Measurements from ENCODE around the gene DIPK1C. TPM values are rescaled to one million over a fixed set of nuclear protein-coding genes. Genes with fewer than 3 reads are reported as not detected.

DIPK1C gene
- total RNA-seq, 1 donor from 2014 or later = not detected

DNA sequence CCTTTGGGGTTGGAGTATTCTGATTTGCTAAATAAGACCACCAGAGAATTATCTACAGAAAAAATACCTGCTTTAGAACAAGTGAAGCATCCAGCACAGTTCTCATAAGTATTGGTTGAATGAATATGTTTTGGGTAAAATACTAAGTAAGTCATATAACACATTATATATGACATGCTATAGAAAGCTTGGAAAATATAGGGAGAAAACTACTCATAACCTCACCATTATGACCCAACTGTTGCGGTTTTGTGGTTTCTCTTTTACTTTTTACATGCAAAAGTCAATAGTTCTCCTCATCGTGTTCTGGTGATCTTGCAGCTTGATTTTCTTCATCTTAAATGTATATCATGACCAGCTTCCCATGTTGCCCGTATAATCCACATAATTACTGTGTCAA is 66.2 kb downstream of the DIPK1C start:
- H3K36me3 Mint-ChIP-seq (ENCODE audit: low read depth) = no peaks in the 10 kb centered on the region
- no peak overlapping the region for H3K27ac Mint-ChIP-seq
- CTCF ChIA-PET = no interaction called here
- H3K27me3 Mint-ChIP-seq = peaks cover 21% of the 10 kb centered on the region
- H3K4me1 Mint-ChIP-seq = no peaks in the 10 kb centered on the region
- ATAC-seq (ENCODE audit: low read depth) (no peak), DNase-seq (no peak)
- H3K9me3 Mint-ChIP-seq = no peaks in the 10 kb centered on the region
- intact Hi-C loops (cut with micrococcal nuclease) = no loop called here
- POLR2A ChIA-PET = no interaction called here
- no peak overlapping the region for H3K4me3 Mint-ChIP-seq
- TF ChIP-seq, protein P1, sequence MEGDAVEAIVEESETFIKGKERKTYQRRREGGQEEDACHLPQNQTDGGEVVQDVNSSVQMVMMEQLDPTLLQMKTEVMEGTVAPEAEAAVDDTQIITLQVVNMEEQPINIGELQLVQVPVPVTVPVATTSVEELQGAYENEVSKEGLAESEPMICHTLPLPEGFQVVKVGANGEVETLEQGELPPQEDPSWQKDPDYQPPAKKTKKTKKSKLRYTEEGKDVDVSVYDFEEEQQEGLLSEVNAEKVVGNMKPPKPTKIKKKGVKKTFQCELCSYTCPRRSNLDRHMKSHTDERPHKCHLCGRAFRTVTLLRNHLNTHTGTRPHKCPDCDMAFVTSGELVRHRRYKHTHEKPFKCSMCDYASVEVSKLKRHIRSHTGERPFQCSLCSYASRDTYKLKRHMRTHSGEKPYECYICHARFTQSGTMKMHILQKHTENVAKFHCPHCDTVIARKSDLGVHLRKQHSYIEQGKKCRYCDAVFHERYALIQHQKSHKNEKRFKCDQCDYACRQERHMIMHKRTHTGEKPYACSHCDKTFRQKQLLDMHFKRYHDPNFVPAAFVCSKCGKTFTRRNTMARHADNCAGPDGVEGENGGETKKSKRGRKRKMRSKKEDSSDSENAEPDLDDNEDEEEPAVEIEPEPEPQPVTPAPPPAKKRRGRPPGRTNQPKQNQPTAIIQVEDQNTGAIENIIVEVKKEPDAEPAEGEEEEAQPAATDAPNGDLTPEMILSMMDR (IDR thresholded peaks at IDR 0.05) = no peak

- H3K4me3 Mint-ChIP-seq = no peak overlapping the region
- TF ChIP-seq, protein P1 (IDR thresholded peaks at IDR 0.05) = no peak
- CTCF ChIA-PET = interaction anchor here (0.7 kb wide), 1 partner anchor 300 kb away, joined by 3 read pairs; no protein-coding TSS in a partner anchor
Measured at GRCh38 chr18:74389991-74390390, 67.1 kb downstream of the DIPK1C start.

GRCh38 chr18:74389171-74389927 is 67.8 kb downstream of the DIPK1C start:
- ATAC-seq (ENCODE audit: low read depth) = no peak
- TF ChIP-seq, protein P1 (IDR thresholded peaks at IDR 0.05) = no peak
- Mint-ChIP-seq H3K4me3 (no peak overlapping the region), H3K36me3 (ENCODE audit: low read depth) (no peaks in the 10 kb centered on the region), H3K4me1 (no peaks in the 10 kb centered on the region), H3K9me3 (no peaks in the 10 kb centered on the region), H3K27ac (no peak overlapping the region), H3K27me3 (peaks cover 12% of the 10 kb centered on the region)
- no peak for DNase-seq
- intact Hi-C loops (cut with micrococcal nuclease) = no loop called here
- ChIA-PET CTCF (interaction anchor here (0.7 kb wide), 1 partner anchor 299 kb away, joined by 3 read pairs; no protein-coding TSS in a partner anchor), POLR2A (no interaction called here)

More at GRCh38 chr18:74389991-74390390, 67.1 kb downstream of the DIPK1C start:
- DNase-seq = no peak
- POLR2A ChIA-PET = no interaction called here
- no peak overlapping the region for H3K27ac Mint-ChIP-seq
- H3K4me1 Mint-ChIP-seq = no peaks in the 10 kb centered on the region
- intact Hi-C loops (cut with micrococcal nuclease) = no loop called here
- H3K9me3 Mint-ChIP-seq = no peaks in the 10 kb centered on the region
- no peaks in the 10 kb centered on the region for H3K36me3 Mint-ChIP-seq (ENCODE audit: low read depth)
- no peak for ATAC-seq (ENCODE audit: low read depth)
- peaks cover 15% of the 10 kb centered on the region for H3K27me3 Mint-ChIP-seq

DNA sequence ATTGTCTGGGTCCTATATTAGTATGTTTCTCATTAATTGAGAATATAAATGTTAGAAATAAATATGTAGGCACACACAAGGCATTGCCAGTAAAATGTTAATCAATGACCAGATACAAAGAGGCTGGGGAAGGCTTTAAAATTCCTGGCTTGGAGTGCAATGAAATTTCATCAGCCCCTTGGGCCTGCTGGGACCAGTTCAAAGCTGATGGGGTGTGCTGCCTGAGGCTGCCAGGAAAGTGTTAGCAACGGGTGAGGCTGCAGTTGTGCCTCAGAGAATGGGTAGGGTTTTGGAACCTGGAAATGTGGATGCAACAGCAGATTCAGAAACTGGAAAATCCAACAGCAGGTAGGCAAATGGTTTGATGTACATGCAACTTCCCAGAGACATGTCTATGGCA is 68.9 kb downstream of the DIPK1C start:
- Mint-ChIP-seq H3K36me3 (ENCODE audit: low read depth) (no peaks in the 10 kb centered on the region), H3K27ac (no peak overlapping the region), H3K27me3 (peaks cover 7% of the 10 kb centered on the region), H3K4me1 (no peaks in the 10 kb centered on the region), H3K4me3 (no peak overlapping the region), H3K9me3 (no peaks in the 10 kb centered on the region)
- intact Hi-C loops (cut with micrococcal nuclease) = no loop called here
- ChIA-PET POLR2A (no interaction called here), CTCF (no interaction called here)
- TF ChIP-seq, protein P1 (IDR thresholded peaks at IDR 0.05) = no peak
- DNase-seq (no peak), ATAC-seq (ENCODE audit: low read depth) (no peak)

DNA sequence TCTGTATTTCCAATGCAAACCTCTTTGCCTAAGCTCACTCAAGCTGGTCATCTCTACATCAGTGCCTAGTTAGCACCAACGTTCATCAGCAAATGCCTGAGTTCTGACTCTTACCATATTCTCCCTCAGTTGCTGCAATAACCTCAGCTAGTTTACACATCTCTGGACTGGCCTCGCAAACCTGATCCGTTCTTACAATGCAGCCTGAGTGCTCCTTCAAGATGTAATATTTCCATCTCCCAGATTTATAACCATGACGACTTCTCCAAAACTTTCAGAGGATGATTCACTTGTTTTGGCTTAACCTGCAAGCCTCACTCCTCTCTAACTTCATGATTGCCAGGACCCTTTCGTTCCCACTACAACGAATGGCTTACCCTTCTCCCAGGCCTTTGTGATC is 69.7 kb downstream of the DIPK1C start:
- CTCF ChIA-PET = no interaction called here
- ATAC-seq (ENCODE audit: low read depth) = no peak
- Mint-ChIP-seq H3K27me3 (peaks cover 7% of the 10 kb centered on the region), H3K4me1 (no peaks in the 10 kb centered on the region), H3K4me3 (no peak overlapping the region), H3K36me3 (ENCODE audit: low read depth) (no peaks in the 10 kb centered on the region), H3K27ac (no peak overlapping the region), H3K9me3 (no peaks in the 10 kb centered on the region)
- TF ChIP-seq, protein P1 (IDR thresholded peaks at IDR 0.05) = no peak
- POLR2A ChIA-PET = no interaction called here
- DNase-seq = no peak
- intact Hi-C loops (cut with micrococcal nuclease) = no loop called here

Other genes with a start within 250 kb of the DIPK1C start
- 46.2 and 47.2 TPM in 2 replicates for gene CYB5A, start 165.3 kb downstream of the DIPK1C start, total RNA-seq
- gene C18orf63, start 141.5 kb downstream of the DIPK1C start, total RNA-seq = not detected in 2 replicates
- 193 and 208 TPM in 2 replicates for gene CNDP2, start 39.1 kb upstream of the DIPK1C start, total RNA-seq
- gene CNDP1, start 77.2 kb upstream of the DIPK1C start, total RNA-seq = 0.15 and 0.33 TPM in 2 replicates
- 24.0 and 26.7 TPM in 2 replicates for gene ZNF407, start 140.6 kb upstream of the DIPK1C start, total RNA-seq

All from activated B cell treated with CpG ODN at 0.5 μM for 24 hours (primary cell).